ENCODE measurements around the gene NDUFA3.
"Not testable (repeated sequence)": the region's sequence is repeated elsewhere in the genome, so short reads cannot be mapped to it uniquely, and the experiment has no call there.

Gene NDUFA3

GRCh38 chr19:54099190-54099902, 3.3 kb upstream of the NDUFA3 start:
- H3K36me3 Mint-ChIP-seq (ENCODE audit: low read depth), result no peaks in the 10 kb centered on the region
- no peak overlapping the region for H3K27ac Mint-ChIP-seq
- no peaks in the 10 kb centered on the region for H3K9me3 Mint-ChIP-seq
- H3K4me3 Mint-ChIP-seq, result no peak overlapping the region
- DNase-seq (ENCODE audit: low spot score), result no peak
- H3K4me1 Mint-ChIP-seq (ENCODE audit: low read depth), result peaks cover 24% of the 10 kb centered on the region
- peaks cover 17% of the 10 kb centered on the region for H3K27me3 Mint-ChIP-seq (ENCODE audit: low read depth)

DNA sequence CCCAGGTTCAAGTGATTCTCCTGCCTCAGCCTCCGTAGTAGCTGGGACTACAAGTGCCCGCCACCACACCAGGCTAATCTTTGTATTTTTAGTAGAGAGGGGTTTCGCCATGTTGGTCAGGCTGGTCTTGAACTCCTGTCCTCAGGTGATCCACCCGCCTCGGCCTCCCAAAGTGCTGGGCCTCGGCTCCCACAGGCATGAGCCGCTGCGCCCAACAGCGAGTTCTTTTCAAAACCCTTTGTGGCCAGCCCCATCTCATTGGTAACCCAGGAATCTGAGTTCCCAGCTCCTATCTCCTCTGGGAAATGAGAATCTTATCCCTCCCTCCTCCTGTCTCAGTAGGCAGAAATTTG, 2.8 kb upstream of the NDUFA3 start:
- H3K9me3 Mint-ChIP-seq, result not testable (repeated sequence)
- H3K27me3 Mint-ChIP-seq (ENCODE audit: low read depth), result peaks cover 13% of the 10 kb centered on the region

GRCh38 chr19:54100561-54100960, 2.1 kb upstream of the NDUFA3 start, which contains the start of gene OSCAR:
OSCAR (minus strand) TSS chr19:54100803; CDS start chr19:54100792, 11 bp downstream.
- peaks cover 6% of the 10 kb centered on the region for H3K36me3 Mint-ChIP-seq (ENCODE audit: low read depth)
- peak within 1 kb of the TSS; percentile 64 for H3K4me3 Mint-ChIP-seq
- peaks cover 25% of the 10 kb centered on the region for H3K4me1 Mint-ChIP-seq (ENCODE audit: low read depth)
- H3K27me3 Mint-ChIP-seq (ENCODE audit: low read depth), result peaks cover 11% of the 10 kb centered on the region
- DNase-seq (ENCODE audit: low spot score), result no peak
- no peaks in the 10 kb centered on the region for H3K9me3 Mint-ChIP-seq
- H3K27ac Mint-ChIP-seq, result peak within 1 kb of the TSS; percentile 72

More for the DNA sequence above, 2.8 kb upstream of the NDUFA3 start:
- H3K36me3 Mint-ChIP-seq (ENCODE audit: low read depth); H3K4me3 Mint-ChIP-seq; H3K27ac Mint-ChIP-seq; DNase-seq (ENCODE audit: low spot score): not testable (repeated sequence)
- peaks cover 22% of the 10 kb centered on the region for H3K4me1 Mint-ChIP-seq (ENCODE audit: low read depth)

GRCh38 chr19:54104998-54105715, 2.5 kb downstream of the NDUFA3 start:
- no peaks in the 10 kb centered on the region for H3K9me3 Mint-ChIP-seq
- peaks cover 35% of the 10 kb centered on the region for H3K36me3 Mint-ChIP-seq (ENCODE audit: low read depth)
- no peaks in the 10 kb centered on the region for H3K27me3 Mint-ChIP-seq (ENCODE audit: low read depth)
- H3K4me1 Mint-ChIP-seq (ENCODE audit: low read depth), result peaks cover 20% of the 10 kb centered on the region
- no peak for DNase-seq (ENCODE audit: low spot score)
- H3K27ac Mint-ChIP-seq, result peak overlapping the region; percentile 31
- H3K4me3 Mint-ChIP-seq, result peak overlapping the region; percentile 43

- peak overlapping the region; percentile 43 for H3K4me3 Mint-ChIP-seq
- peaks cover 40% of the 10 kb centered on the region for H3K36me3 Mint-ChIP-seq (ENCODE audit: low read depth)
- H3K4me1 Mint-ChIP-seq (ENCODE audit: low read depth), result peaks cover 20% of the 10 kb centered on the region
- H3K27me3 Mint-ChIP-seq (ENCODE audit: low read depth), result no peaks in the 10 kb centered on the region
- DNase-seq (ENCODE audit: low spot score), result no peak
- H3K9me3 Mint-ChIP-seq, result no peaks in the 10 kb centered on the region
- peak overlapping the region; percentile 45 for H3K27ac Mint-ChIP-seq
These were observed 3.1 kb downstream of the NDUFA3 start for GRCh38 chr19:54105796-54106195.

DNA sequence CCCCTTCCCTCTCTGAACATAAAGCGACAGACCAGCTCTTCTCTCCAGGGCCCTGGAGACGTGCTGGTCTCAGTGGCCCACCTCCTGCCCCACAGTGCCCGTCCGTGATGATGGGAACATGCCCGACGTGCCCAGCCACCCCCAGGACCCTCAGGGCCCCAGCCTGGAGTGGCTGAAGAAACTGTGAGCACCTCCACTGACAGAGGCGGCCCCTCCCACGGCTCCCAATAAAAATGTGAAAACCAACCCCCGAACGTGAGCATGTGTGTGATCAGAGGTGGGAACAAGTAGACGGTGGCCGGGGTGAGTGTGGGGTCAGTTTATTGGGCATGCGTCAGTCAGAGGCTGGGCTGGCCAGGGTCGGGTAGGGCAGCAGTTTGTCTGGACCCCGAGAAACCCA, 4.1 kb downstream of the NDUFA3 start:
- DNase-seq (ENCODE audit: low spot score), result no peak
- H3K9me3 Mint-ChIP-seq, result no peaks in the 10 kb centered on the region
- no peak overlapping the region for H3K4me3 Mint-ChIP-seq
- no peak overlapping the region for H3K27ac Mint-ChIP-seq
- H3K36me3 Mint-ChIP-seq (ENCODE audit: low read depth), result peaks cover 42% of the 10 kb centered on the region
- H3K4me1 Mint-ChIP-seq (ENCODE audit: low read depth), result peaks cover 15% of the 10 kb centered on the region
- H3K27me3 Mint-ChIP-seq (ENCODE audit: low read depth), result no peaks in the 10 kb centered on the region

- Mint-ChIP-seq H3K4me3 (no peak overlapping the region), H3K27me3 (ENCODE audit: low read depth) (no peaks in the 10 kb centered on the region), H3K36me3 (ENCODE audit: low read depth) (peaks cover 46% of the 10 kb centered on the region), H3K9me3 (no peaks in the 10 kb centered on the region), H3K27ac (no peak overlapping the region), H3K4me1 (ENCODE audit: low read depth) (peaks cover 11% of the 10 kb centered on the region)
- DNase-seq (ENCODE audit: low spot score), result no peak
These were observed 5.3 kb downstream of the NDUFA3 start for GRCh38 chr19:54107876-54108490.

GRCh38 chr19:54108496-54108895, 5.8 kb downstream of the NDUFA3 start:
- H3K4me1 Mint-ChIP-seq (ENCODE audit: low read depth), result peaks cover 9% of the 10 kb centered on the region
- no peaks in the 10 kb centered on the region for H3K9me3 Mint-ChIP-seq
- H3K36me3 Mint-ChIP-seq (ENCODE audit: low read depth), result peaks cover 51% of the 10 kb centered on the region
- H3K4me3 Mint-ChIP-seq, result no peak overlapping the region
- no peak for DNase-seq (ENCODE audit: low spot score)
- H3K27me3 Mint-ChIP-seq (ENCODE audit: low read depth), result no peaks in the 10 kb centered on the region
- H3K27ac Mint-ChIP-seq, result no peak overlapping the region

GRCh38 chr19:54109651-54110050, 7.0 kb downstream of the NDUFA3 start:
- Mint-ChIP-seq H3K4me1 (ENCODE audit: low read depth) (peaks cover 18% of the 10 kb centered on the region), H3K36me3 (ENCODE audit: low read depth) (peaks cover 53% of the 10 kb centered on the region), H3K4me3 (no peak overlapping the region), H3K9me3 (no peaks in the 10 kb centered on the region), H3K27ac (no peak overlapping the region), H3K27me3 (ENCODE audit: low read depth) (no peaks in the 10 kb centered on the region)
- DNase-seq (ENCODE audit: low spot score), result no peak

- Mint-ChIP-seq H3K4me1 (ENCODE audit: low read depth) (peaks cover 24% of the 10 kb centered on the region), H3K36me3 (ENCODE audit: low read depth) (peaks cover 32% of the 10 kb centered on the region), H3K27ac (peak overlapping the region; percentile 93), H3K4me3 (peak overlapping the region; percentile 95), H3K9me3 (no peaks in the 10 kb centered on the region), H3K27me3 (ENCODE audit: low read depth) (peaks cover 2% of the 10 kb centered on the region)
- DNase-seq (ENCODE audit: low spot score), result peak; percentile 45
These were observed 11.9 kb downstream of the NDUFA3 start for GRCh38 chr19:54114340-54115108.

GRCh38 chr19:54115109-54116063, 12.7 kb downstream of the NDUFA3 start, which contains the start of the genes PRPF31 and TFPT:
PRPF31 (plus strand) TSS chr19:54115754; CDS start chr19:54118279, 2,525 bp downstream.
TFPT (minus strand) TSS chr19:54115657; CDS start chr19:54115269, 388 bp downstream.
- H3K36me3 Mint-ChIP-seq (ENCODE audit: low read depth), result peaks cover 36% of the 10 kb centered on the region
- H3K9me3 Mint-ChIP-seq, result no peaks in the 10 kb centered on the region
- H3K27me3 Mint-ChIP-seq (ENCODE audit: low read depth), result peaks cover 2% of the 10 kb centered on the region

DNA sequence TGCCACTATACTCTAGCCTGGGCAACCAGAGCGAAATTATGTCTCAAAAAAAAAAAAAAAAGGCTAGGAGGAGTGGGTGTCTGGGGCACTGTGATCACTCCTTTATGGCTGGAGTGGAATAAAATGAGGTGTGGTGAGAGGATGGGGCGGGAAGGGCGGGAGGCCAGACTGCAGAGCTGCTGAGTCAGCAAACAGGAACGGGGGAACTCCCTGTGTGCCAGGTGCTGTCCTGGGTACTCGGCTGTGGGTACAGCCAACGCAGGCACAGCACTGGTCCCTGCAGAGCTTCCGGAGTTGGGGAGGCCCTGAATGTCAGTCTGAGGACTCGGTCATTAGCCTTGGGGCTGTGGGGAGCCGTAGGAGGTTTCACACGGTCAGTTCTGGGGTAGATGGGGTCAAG, 18.6 kb downstream of the NDUFA3 start:
- no peak overlapping the region for H3K27ac Mint-ChIP-seq
- peaks cover 5% of the 10 kb centered on the region for H3K4me1 Mint-ChIP-seq (ENCODE audit: low read depth)
- no peak for DNase-seq (ENCODE audit: low spot score)
- no peaks in the 10 kb centered on the region for H3K27me3 Mint-ChIP-seq (ENCODE audit: low read depth)
- peaks cover 26% of the 10 kb centered on the region for H3K36me3 Mint-ChIP-seq (ENCODE audit: low read depth)
- H3K9me3 Mint-ChIP-seq, result no peaks in the 10 kb centered on the region
- H3K4me3 Mint-ChIP-seq, result no peak overlapping the region

More at GRCh38 chr19:54115109-54116063, 12.7 kb downstream of the NDUFA3 start, which contains the start of the genes PRPF31 and TFPT:
- H3K27ac Mint-ChIP-seq, result peak within 1 kb of the TSS; percentile 93
- DNase-seq (ENCODE audit: low spot score), result peak; percentile 96
- peak within 1 kb of the TSS; percentile 95 for H3K4me3 Mint-ChIP-seq
- H3K4me1 Mint-ChIP-seq (ENCODE audit: low read depth), result peaks cover 24% of the 10 kb centered on the region

Measured in T-helper 2 cell treated with Interferon-gamma antibody and Interleukin-4, amounts not matched to agents 5 μg/mL and 100 μg/mL, for 36 hours (primary cell).